ENCODE results near the gene DRG1.
"Not testable (repeated sequence)": the region's sequence is repeated elsewhere in the genome, so short reads cannot be mapped to it uniquely, and the experiment has no call there.

Gene DRG1

DNA sequence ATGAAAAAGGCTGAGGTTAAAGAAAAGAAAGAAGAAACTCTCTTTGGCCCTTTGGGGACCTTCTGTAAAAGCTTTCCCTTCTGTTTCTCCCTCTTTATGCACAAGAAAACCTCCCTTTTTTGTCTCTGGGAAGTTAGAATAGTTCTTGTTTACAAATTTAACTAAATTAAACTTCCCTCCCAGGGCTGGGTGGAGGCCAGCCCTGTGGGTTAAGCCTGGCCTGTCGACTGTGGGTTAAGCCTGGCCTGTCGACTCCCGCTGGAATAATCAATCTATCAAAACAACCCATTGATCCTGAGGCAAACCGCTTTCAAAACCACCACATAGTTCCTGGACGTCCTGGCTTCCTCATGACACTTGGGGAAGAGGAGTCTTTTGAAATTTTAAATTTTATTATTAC is 1.2 kb upstream of the DRG1 start:
- DNase-seq (ENCODE audit: low read depth, low spot score), result no peak
- POLR2A ChIA-PET, result interaction anchor here (0.6 kb wide), 1 partner anchor 20 kb away, joined by 3 read pairs; no protein-coding TSS in a partner anchor
- TF ChIP-seq, protein P1, sequence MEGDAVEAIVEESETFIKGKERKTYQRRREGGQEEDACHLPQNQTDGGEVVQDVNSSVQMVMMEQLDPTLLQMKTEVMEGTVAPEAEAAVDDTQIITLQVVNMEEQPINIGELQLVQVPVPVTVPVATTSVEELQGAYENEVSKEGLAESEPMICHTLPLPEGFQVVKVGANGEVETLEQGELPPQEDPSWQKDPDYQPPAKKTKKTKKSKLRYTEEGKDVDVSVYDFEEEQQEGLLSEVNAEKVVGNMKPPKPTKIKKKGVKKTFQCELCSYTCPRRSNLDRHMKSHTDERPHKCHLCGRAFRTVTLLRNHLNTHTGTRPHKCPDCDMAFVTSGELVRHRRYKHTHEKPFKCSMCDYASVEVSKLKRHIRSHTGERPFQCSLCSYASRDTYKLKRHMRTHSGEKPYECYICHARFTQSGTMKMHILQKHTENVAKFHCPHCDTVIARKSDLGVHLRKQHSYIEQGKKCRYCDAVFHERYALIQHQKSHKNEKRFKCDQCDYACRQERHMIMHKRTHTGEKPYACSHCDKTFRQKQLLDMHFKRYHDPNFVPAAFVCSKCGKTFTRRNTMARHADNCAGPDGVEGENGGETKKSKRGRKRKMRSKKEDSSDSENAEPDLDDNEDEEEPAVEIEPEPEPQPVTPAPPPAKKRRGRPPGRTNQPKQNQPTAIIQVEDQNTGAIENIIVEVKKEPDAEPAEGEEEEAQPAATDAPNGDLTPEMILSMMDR (IDR thresholded peaks at IDR 0.05; ENCODE audit: insufficient read depth, low read length, missing control alignments), result no peak
- no peak overlapping the region for H3K4me3 ChIP-seq (ENCODE audit: low read depth, low read length)
- CTCF ChIA-PET, result interaction anchor here (1.1 to 3.2 kb wide), 2 partner anchors 9 to 53 kb away, joined by 3 to 14 read pairs; partner anchors contain the start of gene PATZ1

DNA sequence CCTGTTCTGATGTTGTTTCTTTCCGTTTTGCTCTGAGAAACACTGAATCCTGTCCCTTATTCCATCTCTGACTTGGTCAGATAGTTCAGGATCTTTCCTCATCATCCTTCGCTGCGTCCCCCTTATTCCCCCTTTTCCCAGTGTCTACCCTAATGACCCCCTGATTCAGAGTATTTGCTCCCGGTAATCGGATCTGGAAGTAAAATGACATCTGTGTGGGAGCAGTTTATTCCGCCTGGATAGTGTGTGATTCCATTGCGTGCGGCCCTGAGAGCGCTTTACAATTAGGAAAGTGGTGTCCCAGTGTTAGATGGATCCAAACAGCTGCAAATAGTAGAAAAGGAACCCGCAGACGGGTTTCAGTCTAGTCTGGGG is 606 bp downstream of the DRG1 start:
- POLR2A ChIA-PET, result interaction anchor here (1.5 kb wide), 1 partner anchor 53 kb away, joined by 4 read pairs; no protein-coding TSS in a partner anchor
- H3K4me3 ChIP-seq (ENCODE audit: low read depth, low read length), result peak overlapping the region; percentile 99
- TF ChIP-seq, protein P1 (IDR thresholded peaks at IDR 0.05; ENCODE audit: insufficient read depth, low read length, missing control alignments), result no peak
- CTCF ChIA-PET, result interaction anchor here (1.0 to 3.2 kb wide), 2 partner anchors 54 to 87 kb away, joined by 3 to 14 read pairs; partner anchors contain the start of gene PATZ1
- no peak for DNase-seq (ENCODE audit: low read depth, low spot score)

DNA sequence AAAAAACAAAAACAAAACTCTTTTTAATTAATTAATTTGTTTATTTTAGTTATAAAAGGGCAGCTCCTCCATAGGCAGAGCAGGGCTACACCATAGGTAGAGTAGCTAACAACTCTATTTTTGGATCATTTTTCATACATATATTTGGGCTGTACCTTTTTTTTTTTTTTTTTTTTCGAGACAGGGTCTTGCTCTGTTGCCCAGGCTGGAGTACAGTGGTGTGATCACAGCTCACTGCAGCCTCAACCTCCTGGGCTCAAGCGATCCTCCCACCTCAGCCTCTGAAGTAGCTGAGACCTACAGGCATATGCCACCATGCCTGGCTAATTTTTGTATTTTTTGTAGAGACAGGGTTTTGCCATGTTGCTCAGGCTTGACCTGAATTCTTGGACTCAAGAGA is 2.9 kb downstream of the DRG1 start:
- POLR2A ChIA-PET; H3K4me3 ChIP-seq (ENCODE audit: low read depth, low read length); CTCF ChIA-PET; DNase-seq (ENCODE audit: low read depth, low spot score): not testable (repeated sequence)

DNA sequence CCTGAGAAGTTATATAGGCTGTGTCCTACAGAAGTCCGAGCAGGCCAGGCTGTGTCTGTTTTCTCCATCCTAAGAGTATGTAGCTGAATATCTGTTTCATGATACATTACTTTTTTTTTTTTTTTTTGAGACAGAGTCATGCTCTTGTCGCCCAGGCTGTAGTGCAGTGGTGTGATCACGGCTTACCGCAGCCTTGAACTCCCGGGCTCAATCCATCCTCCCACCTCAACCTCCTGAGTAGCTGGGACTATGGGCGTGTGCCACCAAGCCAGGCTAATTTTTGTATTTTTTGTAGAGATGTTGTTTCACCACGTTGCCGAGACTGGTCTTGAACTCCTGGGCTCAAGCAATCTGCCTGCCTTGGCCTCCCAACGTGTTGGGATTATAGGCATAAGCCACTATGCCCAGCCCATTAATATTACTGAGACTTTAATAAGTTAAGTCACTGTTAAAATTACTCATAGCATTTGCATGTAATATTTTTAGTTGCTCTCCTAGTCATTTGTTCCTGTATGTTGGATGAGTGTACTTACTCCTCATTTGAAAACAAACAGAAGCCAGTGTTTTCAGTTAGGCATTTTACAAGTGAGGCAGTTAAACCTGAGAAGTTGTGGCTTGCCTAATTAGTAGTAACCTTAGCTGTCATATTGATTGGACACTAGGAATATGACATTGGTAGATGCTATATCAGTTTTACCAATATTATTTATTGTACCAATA is 26.1 kb downstream of the DRG1 start:
- CTCF ChIA-PET, result interaction anchor here (1.1 kb wide), 1 partner anchor 26 kb away, joined by 4 read pairs; no protein-coding TSS in a partner anchor
- POLR2A ChIA-PET, result no interaction called here
- no peak overlapping the region for H3K4me3 ChIP-seq (ENCODE audit: low read depth, low read length)
- TF ChIP-seq, protein P1 (IDR thresholded peaks at IDR 0.05; ENCODE audit: insufficient read depth, low read length, missing control alignments), result no peak
- DNase-seq (ENCODE audit: low read depth, low spot score), result no peak

DNA sequence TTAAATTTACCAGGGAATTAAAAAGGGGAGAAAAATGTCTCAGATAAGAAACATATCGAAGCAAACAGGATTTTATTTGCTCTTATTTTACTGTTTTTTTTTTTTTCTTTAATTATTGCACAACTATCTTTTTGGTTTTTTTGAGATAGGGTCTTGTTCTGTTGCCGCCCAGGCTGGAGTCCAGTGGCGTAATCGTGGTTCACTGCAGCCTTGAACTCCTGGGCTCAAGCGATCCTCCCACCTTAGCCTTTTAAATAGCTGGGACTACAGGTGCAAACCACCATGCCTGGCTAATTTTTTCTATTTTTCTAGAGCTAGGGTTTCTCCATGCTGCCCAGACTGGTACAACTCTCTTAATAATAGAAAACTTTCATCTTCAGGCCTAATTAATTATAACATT is 32.5 kb downstream of the DRG1 start:
- TF ChIP-seq, protein P1 (IDR thresholded peaks at IDR 0.05; ENCODE audit: insufficient read depth, low read length, missing control alignments), result no peak
- ChIA-PET POLR2A (interaction anchor here (0.6 kb wide), 1 partner anchor 10 kb away, joined by 3 read pairs; no protein-coding TSS in a partner anchor), CTCF (interaction anchor here (1.1 kb wide), 1 partner anchor 19 kb away, joined by 7 read pairs; no protein-coding TSS in a partner anchor)
- H3K4me3 ChIP-seq (ENCODE audit: low read depth, low read length), result no peak overlapping the region
- no peak for DNase-seq (ENCODE audit: low read depth, low spot score)

DNA sequence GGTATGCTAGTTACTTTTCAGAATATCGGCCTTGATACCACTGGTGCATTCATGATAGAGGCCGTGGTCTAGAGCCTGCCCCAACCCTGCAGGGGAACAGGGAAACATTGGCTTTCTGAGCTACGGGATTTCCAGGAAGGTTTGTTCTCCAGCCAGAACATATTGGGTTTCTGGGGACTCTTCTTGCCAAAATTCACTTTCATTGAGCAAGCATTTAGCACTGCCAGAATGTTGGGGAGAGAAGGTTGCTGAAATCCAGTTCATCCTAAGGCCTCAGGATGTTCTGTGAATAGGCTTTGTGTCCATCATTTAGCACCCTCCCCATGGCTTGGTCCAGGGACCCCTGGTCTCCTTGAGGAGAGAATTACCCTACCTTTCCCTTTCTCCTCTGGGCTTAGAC is 36.7 kb downstream of the DRG1 start:
- TF ChIP-seq, protein P1 (IDR thresholded peaks at IDR 0.05; ENCODE audit: insufficient read depth, low read length, missing control alignments), result no peak
- no peak for DNase-seq (ENCODE audit: low read depth, low spot score)
- POLR2A ChIA-PET, result no interaction called here
- H3K4me3 ChIP-seq (ENCODE audit: low read depth, low read length), result no peak overlapping the region
- CTCF ChIA-PET, result interaction anchor here (1.0 to 4.7 kb wide), 3 partner anchors 9 to 16 kb away, joined by 3 to 25 read pairs (median 7); no protein-coding TSS in a partner anchor
